B cell (primary cell): ENCODE results near the gene EYS. TPM values are rescaled to one million over a fixed set of nuclear protein-coding genes. Genes with fewer than 3 reads are reported as not detected.

Source experiments
- ATAC-seq: fragments of 200-7000 bp; cut with Tn5 transposase; one replicate; pipeline ENCODE4 v1.10.0; 2021; ENCODE audit warnings: low read depth, mild to moderate bottlenecking, moderate number of reproducible peaks, moderate library complexity
- CTCF ChIA-PET: fragments of 350-600 bp; sonication (Branson Sonifier 250); formaldehyde crosslinking; loops from one replicate; lab custom pipeline; 2021; ENCODE audit warnings: antibody characterized with exemption, inconsistent platforms; lab: Charles Lee
- POLR2A ChIA-PET: fragments of 350-600 bp; sonication (Branson Sonifier 250); formaldehyde crosslinking; loops from one replicate; lab custom pipeline; 2021; ENCODE audit warnings: antibody characterized with exemption; lab: Charles Lee
- DNase-seq: peaks from one replicate; pipeline ENCODE4 v3.0.0; 2013
- H2AFZ ChIP-seq: 2 replicates; pipeline ENCODE4 v1.6.1; 2012; ENCODE audit warnings: mild to moderate bottlenecking, low read depth, low read length; ENCODE audit not compliant: insufficient read depth, poor library complexity, severe bottlenecking
- H3K27ac ChIP-seq, 2 donors: 1 replicate in 1 of 2; 2 replicates in 1 of 2; pipeline ENCODE4 v1.5.1; 2012 to 2013; ENCODE audit warnings: low read length in 2 of 2, mild to moderate bottlenecking in 2 of 2, moderate library complexity in 1 of 2
- H3K27me3 ChIP-seq, 4 experiments: fragments of 200-600 bp in 1 of 4; sonication (generic) in 1 of 4; replicated peaks in 1 of 4; 1 replicate in 2 of 4; 2 replicates in 2 of 4; pipeline versions ENCODE4 v1.6.1 to v1.7.0; 2013 to 2016; ENCODE audit warnings: low read length in 3 of 4, mild to moderate bottlenecking in 2 of 4, mixed read lengths in 1 of 4, moderate library complexity in 1 of 4; ENCODE audit not compliant: insufficient read depth in 4 of 4, control insufficient read depth in 3 of 4; ENCODE audit errors: control extremely low read depth in 1 of 4
- H3K36me3 ChIP-seq, 2 experiments: replicated peaks in 1 of 2; 1 replicate in 1 of 2; 2 replicates in 1 of 2; pipeline versions ENCODE4 v1.6.1 to v1.7.1; 2013; ENCODE audit warnings: low read length in 1 of 2; ENCODE audit not compliant: insufficient read depth in 2 of 2, control insufficient read depth in 1 of 2; ENCODE audit errors: control extremely low read depth in 1 of 2, extremely low read depth in 1 of 2
- H3K4me1 ChIP-seq, 2 donors: fragments of 200-600 bp in 1 of 2; sonication (generic) in 1 of 2; 1 replicate in 1 of 2; 2 replicates in 1 of 2; pipeline versions ENCODE4 v1.5.1 to v1.6.1; 2013 to 2017; ENCODE audit warnings: low read length in 2 of 2; ENCODE audit not compliant: control insufficient read depth in 2 of 2, insufficient read depth in 2 of 2
- H3K4me2 ChIP-seq: replicated peaks from 2 replicates; pipeline ENCODE3; 2012; ENCODE audit warnings: mild to moderate bottlenecking, low read depth, low read length; ENCODE audit not compliant: poor library complexity, severe bottlenecking
- H3K4me3 ChIP-seq, 5 experiments: fragments of 200-600 bp in 1 of 5; sonication (generic) in 1 of 5; 1 replicate in 3 of 5; 2 replicates in 2 of 5; pipeline versions ENCODE4 v1.5.1 to v1.7.0; 2011 to 2016; ENCODE audit warnings: low read length in 4 of 5, mild to moderate bottlenecking in 4 of 5, low read depth in 2 of 5, control low read depth in 1 of 5, moderate library complexity in 1 of 5; ENCODE audit not compliant: insufficient read depth in 1 of 5; ENCODE audit errors: control extremely low read depth in 1 of 5, extremely low read depth in 1 of 5
- H3K79me2 ChIP-seq: fragments of 200-600 bp; sonication (generic); one replicate; pipeline ENCODE4 v1.6.0; 2016; ENCODE audit warnings: low read length; ENCODE audit not compliant: control insufficient read depth, insufficient read depth
- H3K9ac ChIP-seq: fragments of 200-600 bp; sonication (generic); 2 replicates; pipeline ENCODE4 v1.6.1; 2017; ENCODE audit warnings: mild to moderate bottlenecking, low read length, moderate library complexity
- H3K9me3 ChIP-seq, 3 donors: one replicate each; pipeline versions ENCODE4 v1.6.1 to v1.7.1; 2013; ENCODE audit warnings: low read length in 2 of 3; ENCODE audit not compliant: control insufficient read depth in 2 of 3, insufficient read depth in 1 of 3; ENCODE audit errors: control extremely low read depth in 1 of 3
- H4K20me1 ChIP-seq: 2 replicates; pipeline ENCODE4 v1.6.0; 2012; ENCODE audit warnings: mild to moderate bottlenecking, low read length; ENCODE audit not compliant: insufficient read depth, control insufficient read depth, poor library complexity, severe bottlenecking
- H3K27ac Mint-ChIP-seq: one replicate; pipeline ENCODE4 v1.8.0; 2021; ENCODE audit warnings: mixed read lengths
- H3K27me3 Mint-ChIP-seq: one replicate; pipeline ENCODE4 v1.8.0; 2021; ENCODE audit warnings: mixed read lengths
- H3K4me1 Mint-ChIP-seq: one replicate; pipeline ENCODE4 v1.8.0; 2021; ENCODE audit warnings: mixed read lengths
- H3K4me3 Mint-ChIP-seq: one replicate; pipeline ENCODE4 v1.8.0; 2021; ENCODE audit warnings: mixed read lengths
- H3K9me3 Mint-ChIP-seq: one replicate; pipeline ENCODE4 v1.8.0; 2022; ENCODE audit warnings: mixed read lengths; ENCODE audit not compliant: insufficient read depth
- EZH2 ChIP-seq: IDR thresholded peaks from 2 replicates; pipeline ENCODE4 v1.6.1; 2012; ENCODE audit warnings: borderline replicate concordance, low read depth, mild to moderate bottlenecking, moderate library complexity, low read length; ENCODE audit not compliant: insufficient read depth, poor library complexity, severe bottlenecking
- WGBS: methylation state at CpG from one replicate; pipeline ENCODE4 v1.1.5; 2013; ENCODE audit warnings: missing lambda C conversion rate; ENCODE audit not compliant: insufficient coverage; 5-methylcytosine and 5-hydroxymethylcytosine counted together
- intact Hi-C: fragments of 100-400 bp; cut with micrococcal nuclease; formaldehyde crosslinking; loops from one replicate; pipeline ENCODE4 v1.10.0; 2022
- polyA plus RNA-seq: library from polyadenylated mRNA; depleted of rRNA; stranded (reverse); fragments of >200 nt; gene quantifications from 2 replicates; pipeline ENCODE4 v1.2.3, GENCODE V29; 2012
- total RNA-seq, 2 donors: library from RNA; stranded (reverse); fragments of 120-200 nt in 1 of 2; gene quantifications; 1 replicate in 1 of 2; 2 replicates in 1 of 2; pipeline versions ENCODE4 v1.2.3 to v1.2.4, GENCODE V29; 2013 to 2022
- TF ChIP-seq, protein P1 (sequence below): fragments of 200-600 bp; IDR thresholded peaks from one replicate; pipeline ENCODE4 v1.8.0; 2022; ENCODE audit warnings: antibody characterized with exemption, mild to moderate bottlenecking

Gene EYS
- total and polyA plus RNA-seq, 2 donors (not counting 1 experiment from before 2014, with no cell fraction given), result not detected

DNA sequence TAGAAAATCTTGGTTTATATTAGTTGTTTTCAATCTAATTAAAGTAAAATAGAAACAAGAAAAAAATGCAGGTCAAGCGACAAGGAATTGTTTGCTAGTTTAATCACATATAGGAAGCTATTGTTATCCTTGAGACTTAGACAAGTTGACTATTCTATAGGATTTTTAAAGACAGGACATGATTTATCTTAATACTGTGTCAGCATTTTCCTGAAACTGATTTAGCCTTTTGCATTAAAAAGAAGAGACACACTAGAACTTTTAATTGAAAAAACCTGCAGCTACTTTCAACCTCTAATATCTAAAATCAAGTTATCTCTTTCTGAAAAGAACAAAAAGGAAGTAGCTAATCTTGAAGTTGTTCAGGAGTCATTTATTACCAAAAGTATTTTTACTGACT is 1825.2 kb downstream of the EYS start:
- no CpG with 5 or more reads among the region's 1 CpG for WGBS
- no peak overlapping the region for H3K27ac Mint-ChIP-seq
- no peaks in the 10 kb centered on the region for H3K4me1 Mint-ChIP-seq
- no peaks in the 10 kb centered on the region for H4K20me1 ChIP-seq
- ATAC-seq (no peak), DNase-seq (no peak)
- TF ChIP-seq EZH2, result no peak
- TF ChIP-seq, protein P1, sequence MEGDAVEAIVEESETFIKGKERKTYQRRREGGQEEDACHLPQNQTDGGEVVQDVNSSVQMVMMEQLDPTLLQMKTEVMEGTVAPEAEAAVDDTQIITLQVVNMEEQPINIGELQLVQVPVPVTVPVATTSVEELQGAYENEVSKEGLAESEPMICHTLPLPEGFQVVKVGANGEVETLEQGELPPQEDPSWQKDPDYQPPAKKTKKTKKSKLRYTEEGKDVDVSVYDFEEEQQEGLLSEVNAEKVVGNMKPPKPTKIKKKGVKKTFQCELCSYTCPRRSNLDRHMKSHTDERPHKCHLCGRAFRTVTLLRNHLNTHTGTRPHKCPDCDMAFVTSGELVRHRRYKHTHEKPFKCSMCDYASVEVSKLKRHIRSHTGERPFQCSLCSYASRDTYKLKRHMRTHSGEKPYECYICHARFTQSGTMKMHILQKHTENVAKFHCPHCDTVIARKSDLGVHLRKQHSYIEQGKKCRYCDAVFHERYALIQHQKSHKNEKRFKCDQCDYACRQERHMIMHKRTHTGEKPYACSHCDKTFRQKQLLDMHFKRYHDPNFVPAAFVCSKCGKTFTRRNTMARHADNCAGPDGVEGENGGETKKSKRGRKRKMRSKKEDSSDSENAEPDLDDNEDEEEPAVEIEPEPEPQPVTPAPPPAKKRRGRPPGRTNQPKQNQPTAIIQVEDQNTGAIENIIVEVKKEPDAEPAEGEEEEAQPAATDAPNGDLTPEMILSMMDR, result no peak
- H3K9me3 ChIP-seq, result peaks cover 0 to 9% (median 3%) of the 10 kb centered on the region in 3 donors
- peaks cover 3% of the 10 kb centered on the region for H3K27me3 Mint-ChIP-seq
- intact Hi-C loops, result no loop called here
- no peak overlapping the region for H3K9ac ChIP-seq
- H3K36me3 ChIP-seq, result no peaks in the 10 kb centered on the region
- ChIA-PET POLR2A (no interaction called here), CTCF (no interaction called here)
- H3K9me3 Mint-ChIP-seq, result peaks cover 2% of the 10 kb centered on the region
- H3K27ac ChIP-seq, result no peak overlapping the region
- H3K27me3 ChIP-seq, result no peaks in the 10 kb centered on the region
- H3K4me2 ChIP-seq, result no peak overlapping the region
- no peak overlapping the region for H3K4me3 Mint-ChIP-seq
- H3K4me3 ChIP-seq, result no peak overlapping the region
- no peak overlapping the region for H2AFZ ChIP-seq
- no peaks in the 10 kb centered on the region for H3K4me1 ChIP-seq
- H3K79me2 ChIP-seq, result no peaks in the 10 kb centered on the region

DNA sequence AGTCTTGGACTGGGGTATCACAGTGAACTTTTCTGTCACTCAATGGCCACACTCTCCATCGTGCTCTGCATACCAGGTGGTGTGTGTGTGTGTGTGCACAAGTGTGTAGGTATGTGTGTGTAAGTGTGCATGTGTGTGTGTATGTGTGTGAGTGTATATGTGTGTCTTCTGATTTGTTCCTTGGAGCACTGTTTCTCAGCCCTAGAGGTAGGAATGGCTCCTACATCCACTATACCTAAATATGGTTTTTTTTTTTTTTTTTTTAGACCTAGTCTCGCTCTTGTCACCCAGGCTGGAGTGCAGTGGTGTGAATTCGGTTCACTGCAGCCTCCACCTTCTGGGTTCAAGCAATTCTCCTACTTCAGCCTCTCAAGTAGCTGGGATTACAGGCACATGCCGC is 1834.8 kb downstream of the EYS start:
- Mint-ChIP-seq H3K4me1 (no peaks in the 10 kb centered on the region), H3K27me3 (no peaks in the 10 kb centered on the region), H3K4me3 (no peak overlapping the region), H3K27ac (no peak overlapping the region), H3K9me3 (no peaks in the 10 kb centered on the region)
- H3K27ac ChIP-seq, result no peak overlapping the region
- ATAC-seq (no peak), DNase-seq (no peak)
- H3K79me2 ChIP-seq, result no peaks in the 10 kb centered on the region
- TF ChIP-seq EZH2, result no peak
- TF ChIP-seq, protein P1, result no peak
- H4K20me1 ChIP-seq, result no peaks in the 10 kb centered on the region
- no peaks in the 10 kb centered on the region for H3K27me3 ChIP-seq
- ChIA-PET POLR2A (no interaction called here), CTCF (no interaction called here)
- no peak overlapping the region for H3K4me2 ChIP-seq
- no peak overlapping the region for H3K4me3 ChIP-seq
- intact Hi-C loops, result no loop called here
- H2AFZ ChIP-seq, result no peak overlapping the region
- WGBS, result no CpG with 5 or more reads among the region's 4 CpGs
- H3K4me1 ChIP-seq, result no peaks in the 10 kb centered on the region
- no peaks in the 10 kb centered on the region for H3K36me3 ChIP-seq
- no peaks in the 10 kb centered on the region for H3K9me3 ChIP-seq
- H3K9ac ChIP-seq, result no peak overlapping the region
